HepG2 (cell line): Measurements from ENCODE around the gene OTOP2. TPM values are rescaled to one million over a fixed set of nuclear protein-coding genes. Genes with fewer than 3 reads are reported as not detected.

Experiments
- MAFK ChIP-seq, 2 experiments: IDR thresholded peaks in 1 of 2; conservative IDR thresholded peaks in 1 of 2; 2 replicates each; pipeline ENCODE4 v1.6.1; 2011; ENCODE audit warnings: improper control_type of control experiment in 2 of 2, low read length in 2 of 2
- SMARCC2 ChIP-seq: fragments of 450-650 bp; IDR thresholded peaks from 2 replicates; pipeline ENCODE4 v1.6.1; 2017; ENCODE audit warnings: antibody characterized with exemption, mild to moderate bottlenecking
- SOX13 ChIP-seq, 3 experiments: fragments of 450-650 bp in 1 of 3; sonication (generic) in 1 of 3; formaldehyde crosslinking in 1 of 3; IDR thresholded peaks in 2 of 3; conservative IDR thresholded peaks in 1 of 3; 2 replicates each; pipeline versions ENCODE4 v1.5.0 to v1.6.1; 2016 to 2020; ENCODE audit warnings: antibody characterized with exemption in 1 of 3, mild to moderate bottlenecking in 1 of 3, missing compliant biosample characterization in 1 of 3, missing genetic modification reagents in 1 of 3, moderate library complexity in 1 of 3
- TARDBP ChIP-seq: sonication (generic); formaldehyde crosslinking; IDR thresholded peaks from 2 replicates; pipeline ENCODE4 v1.8.0; 2022; ENCODE audit warnings: mild to moderate bottlenecking, missing genetic modification reagents
- ZEB1 ChIP-seq: IDR thresholded peaks from 2 replicates; pipeline ENCODE4 v1.6.1; 2012; ENCODE audit warnings: mild to moderate bottlenecking, low read depth, inconsistent platforms; ENCODE audit not compliant: insufficient replicate concordance
- ZHX2 ChIP-seq, 2 experiments: sonication (generic) in 1 of 2; formaldehyde crosslinking in 1 of 2; IDR thresholded peaks; 2 replicates each; pipeline versions ENCODE4 v1.6.1 to v1.9.0; 2014 to 2022; ENCODE audit warnings: antibody characterized with exemption in 1 of 2, borderline replicate concordance in 1 of 2, inconsistent platforms in 1 of 2, low read depth in 1 of 2, missing genetic modification reagents in 1 of 2
- ZMYM2 ChIP-seq: sonication (generic); formaldehyde crosslinking; IDR thresholded peaks from 2 replicates; pipeline ENCODE4 v1.8.0; 2022; ENCODE audit warnings: mild to moderate bottlenecking, missing genetic modification reagents
- ZNF207 ChIP-seq: fragments of 450-650 bp; IDR thresholded peaks from 2 replicates; pipeline ENCODE4 v1.6.1; 2016; ENCODE audit warnings: antibody characterized with exemption, borderline replicate concordance
- ZNF430 ChIP-seq: sonication (generic); formaldehyde crosslinking; IDR thresholded peaks from 2 replicates; pipeline ENCODE4 v1.9.0; 2021; ENCODE audit warnings: mild to moderate bottlenecking, missing genetic modification reagents
- ZNF720 ChIP-seq: sonication (generic); formaldehyde crosslinking; IDR thresholded peaks from 2 replicates; pipeline ENCODE4 v1.4.0; 2020; ENCODE audit warnings: missing genetic modification reagents
- ZXDC ChIP-seq: sonication (generic); formaldehyde crosslinking; IDR thresholded peaks from 2 replicates; pipeline ENCODE4 v1.5.0; 2020; ENCODE audit warnings: mild to moderate bottlenecking, missing genetic modification reagents
- polyA plus RNA-seq, 8 experiments: library from polyadenylated mRNA; depleted of rRNA in 3 of 8; stranded (reverse) in 7 of 8; unstranded in 1 of 8; fragments of >200 nt; fragmentation: Illumina TruSeq in 4 of 8; extraction: Trizol in 4 of 8; gene quantifications; 2 replicates each; pipeline versions ENCODE4 v1.2.1 to v1.2.3, GENCODE V29; 2011 to 2016; ENCODE audit warnings: low read depth in 4 of 8, missing spikeins in 1 of 8, mixed read lengths in 1 of 8; ENCODE audit not compliant: insufficient read depth in 1 of 8
- total RNA-seq, 5 experiments: library from RNA; depleted of rRNA; stranded (reverse); fragments of >200 nt; fragmentation: Illumina TruSeq; extraction: Trizol; gene quantifications; 2 replicates each; pipeline ENCODE4 v1.2.3, GENCODE V29; 2016; ENCODE audit warnings: low read depth in 1 of 5

The OTOP2 gene
- total and polyA plus RNA-seq, 2 of the 13 experiments (the other 11 are each of a cell fraction or from before 2014, with no cell fraction given) = not detected

GRCh38 chr17:74981979-74982662 lies 58.0 kb downstream of the OTOP2 start (continued):
- peak; percentile 94 for TF ChIP-seq ZXDC (CRISPR knock-in tag)
- TF ChIP-seq MAFK (conservative IDR thresholded peaks at IDR 0.05 in 1 of 2, IDR thresholded peaks at IDR 0.05 in 1 of 2; ENCODE audit: low read length in 2 of 2) = no peak
- TF ChIP-seq ZNF207 = no peak
- TF ChIP-seq ZNF430 = peak; percentile 74
- peak; percentile 81; the same call in 1 of the 2 replicates for TF ChIP-seq TARDBP (CRISPR knock-in tag)
- TF ChIP-seq ZHX2 (IDR thresholded peaks at IDR 0.05; ENCODE audit: low read depth) = peak; percentile 71; the same call in 1 of the 2 replicates
- TF ChIP-seq ZHX2 (CRISPR knock-in tag; IDR thresholded peaks at IDR 0.05; ENCODE audit: borderline replicate concordance) = no peak; the same call in 1 of the 2 replicates
- no peak for TF ChIP-seq ZNF720
- TF ChIP-seq SOX13 (IDR thresholded peaks at IDR 0.05) = no peak
- peak in 1 of 2 experiments; percentile 45; a peak in 1 of 4 replicates for TF ChIP-seq SOX13 (CRISPR knock-in tag; conservative IDR thresholded peaks at IDR 0.05 in 1 of 2, IDR thresholded peaks at IDR 0.05 in 1 of 2)
- no peak for TF ChIP-seq ZEB1
- no peak for TF ChIP-seq SMARCC2
- TF ChIP-seq ZMYM2 = 0 out of 2 replicates have a peak, but pooled peaks have one; percentile 6
